K562 (cell line): ENCODE results near the gene RHOF. TPM values are rescaled to one million over a fixed set of nuclear protein-coding genes. Genes with fewer than 3 reads are reported as not detected.

Experiments used
- CBFB ChIP-seq: sonication (generic); formaldehyde crosslinking; IDR thresholded peaks from 2 replicates; pipeline ENCODE4 v1.4.0; 2020; ENCODE audit warnings: mild to moderate bottlenecking, missing genetic modification reagents
- DDX20 ChIP-seq: fragments of 450-650 bp; IDR thresholded peaks from 2 replicates; pipeline ENCODE4 v1.6.1; 2016; ENCODE audit warnings: missing genetic modification characterization, low read depth, mild to moderate bottlenecking, missing compliant biosample characterization, moderate library complexity
- ETV5 ChIP-seq: sonication (generic); formaldehyde crosslinking; IDR thresholded peaks from 2 replicates; pipeline ENCODE4 v1.4.0; 2020; ENCODE audit warnings: low read depth, mild to moderate bottlenecking, missing genetic modification reagents
- HDAC1 ChIP-seq, 2 experiments: fragments of 450-650 bp; IDR thresholded peaks; 2 replicates each; pipeline ENCODE4 v1.6.1; 2016 to 2017; ENCODE audit warnings: inconsistent platforms in 1 of 2, mild to moderate bottlenecking in 1 of 2, moderate library complexity in 1 of 2
- IFI16 ChIP-seq: fragments of 250-450 bp; sonication (Bioruptor Pico); IDR thresholded peaks from 2 replicates; pipeline ENCODE4 v2.1.2; 2022; ENCODE audit warnings: mild to moderate bottlenecking, inconsistent platforms
- KDM2B ChIP-seq: fragments of 250-450 bp; sonication (Bioruptor Pico); IDR thresholded peaks from 2 replicates; pipeline ENCODE4 v1.8.0; 2021; ENCODE audit warnings: mild to moderate bottlenecking, moderate library complexity
- MED1 ChIP-seq: sonication (generic); formaldehyde crosslinking; IDR thresholded peaks from 2 replicates; pipeline ENCODE4 v1.8.1; 2023; ENCODE audit warnings: missing genetic modification reagents, borderline replicate concordance
- MTA1 ChIP-seq: fragments of 450-650 bp; IDR thresholded peaks from 2 replicates; pipeline ENCODE4 v1.6.1; 2017; ENCODE audit warnings: borderline replicate concordance
- NR2C1 ChIP-seq, 2 experiments: fragments of 450-650 bp; IDR thresholded peaks; 2 replicates each; pipeline ENCODE4 v1.6.1; 2017; ENCODE audit warnings: mild to moderate bottlenecking in 2 of 2, antibody characterized with exemption in 1 of 2, inconsistent platforms in 1 of 2, missing compliant biosample characterization in 1 of 2, missing genetic modification characterization in 1 of 2
- SMC3 ChIP-seq: conservative IDR thresholded peaks from 2 replicates; pipeline ENCODE4 v1.6.1; 2011; ENCODE audit warnings: low read depth, low read length, improper control_type of control experiment; ENCODE audit not compliant: insufficient read depth
- ZNF165 ChIP-seq: fragments of 250-450 bp; sonication (Bioruptor Pico); IDR thresholded peaks from 2 replicates; pipeline ENCODE4 v1.4.0; 2020; ENCODE audit warnings: borderline replicate concordance
- ZNF445 ChIP-seq: fragments of 250-450 bp; sonication (Bioruptor Pico); IDR thresholded peaks from 2 replicates; pipeline ENCODE4 v1.4.0; 2020; ENCODE audit warnings: low read depth, mild to moderate bottlenecking, moderate library complexity
- ZNF507 ChIP-seq: conservative IDR thresholded peaks from 2 replicates; pipeline ENCODE4 v1.6.1; 2017; ENCODE audit warnings: missing genetic modification characterization, missing compliant biosample characterization
- ZNF589 ChIP-seq: fragments of 200-800 bp; sonication (Bioruptor generic); IDR thresholded peaks from 2 replicates; pipeline ENCODE4 v1.6.1; 2016; ENCODE audit warnings: low read depth, missing genetic modification characterization, missing compliant biosample characterization
- ZNF707 ChIP-seq: fragments of 250-450 bp; sonication (Bioruptor Pico); conservative IDR thresholded peaks from 2 replicates; pipeline ENCODE4 v1.8.0; 2022; ENCODE audit warnings: inconsistent platforms, mild to moderate bottlenecking, moderate library complexity
- ZNF778 ChIP-seq: fragments of 450-650 bp; formaldehyde crosslinking; IDR thresholded peaks from 2 replicates; pipeline ENCODE4 v1.4.0; 2020; ENCODE audit warnings: mild to moderate bottlenecking, moderate library complexity
- ZSCAN32 ChIP-seq: fragments of 450-650 bp; formaldehyde crosslinking; IDR thresholded peaks from 2 replicates; pipeline ENCODE4 v1.4.0; 2020; ENCODE audit warnings: mild to moderate bottlenecking, moderate library complexity
- polyA plus RNA-seq, 8 experiments: library from polyadenylated mRNA; depleted of rRNA in 4 of 8; stranded (reverse) in 5 of 8; unstranded in 3 of 8; fragments of >200 nt; fragmentation: Nextera tagmentation in 2 of 8; fragmentation: Illumina TruSeq in 1 of 8; extraction: Ambion mirVana in 2 of 8; extraction: Trizol in 1 of 8; gene quantifications; 2 replicates each; pipeline versions ENCODE4 v1.2.1 to v1.2.3, GENCODE V29; 2011 to 2014; ENCODE audit warnings: inconsistent platforms in 1 of 8, missing spikeins in 1 of 8
- total RNA-seq, 7 experiments: library from RNA; depleted of rRNA in 6 of 7; stranded (reverse); fragments of >200 nt in 6 of 7; fragmentation: Illumina TruSeq in 2 of 7; extraction: Trizol in 2 of 7; gene quantifications; 2 replicates each; pipeline versions ENCODE4 v1.2.1 to v1.2.3, GENCODE V29; 2011 to 2021; ENCODE audit warnings: low replicate concordance in 1 of 7
- TF ChIP-seq, protein P1 (sequence below): sonication (generic); formaldehyde crosslinking; IDR thresholded peaks from 2 replicates; pipeline ENCODE4 v1.8.0; 2023; ENCODE audit warnings: missing genetic modification reagents, mild to moderate bottlenecking, borderline replicate concordance
- TF ChIP-seq, protein P2 (sequence below): fragments of 450-650 bp; IDR thresholded peaks from 2 replicates; pipeline ENCODE4 v1.6.1; 2016

The RHOF gene
- total and polyA plus RNA-seq, 9 of the 15 experiments (the other 6 are each of a cell fraction or from before 2014, with no cell fraction given): 0.13 to 10.1 (median 4.0) TPM

DNA sequence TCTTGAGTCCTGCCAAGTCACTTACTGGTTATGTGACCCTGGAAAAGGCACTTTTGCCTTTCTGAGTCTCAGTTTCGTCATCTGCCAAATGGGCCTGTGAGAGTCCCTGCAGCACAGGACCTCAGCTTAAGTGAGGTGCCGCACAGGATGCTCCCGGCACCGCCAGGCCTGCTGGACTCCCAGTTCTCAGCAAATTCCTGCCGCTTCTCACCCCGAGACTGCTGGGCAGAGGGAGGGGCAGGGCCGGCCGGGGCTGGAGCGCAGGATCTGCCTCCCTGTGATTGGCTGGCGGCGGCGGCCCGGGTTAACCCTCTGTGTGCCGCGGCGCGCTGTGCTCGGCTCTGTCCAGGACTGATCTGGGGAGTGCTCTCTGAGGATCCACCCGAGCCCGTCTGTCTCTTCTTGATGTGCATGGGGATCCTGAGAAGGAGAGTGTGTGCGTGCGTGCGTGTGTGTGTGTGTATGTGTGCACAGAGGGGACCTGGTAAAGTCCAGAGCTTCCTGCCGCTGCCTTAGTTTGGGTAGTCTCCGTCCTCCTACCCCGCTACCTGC, 18.9 kb upstream of the RHOF start (continued):
- TF ChIP-seq ZNF778 (no peak), ZNF507 (tag) (no peak), MTA1 (no peak), IFI16 (CRISPR knock-in tag) (no peak), ZNF165 (CRISPR knock-in tag) (no peak), ZNF707 (CRISPR knock-in tag) (no peak), ZNF445 (CRISPR knock-in tag) (no peak), ZSCAN32 (no peak), HDAC1 (IDR thresholded peaks at IDR 0.05) (peak in 1 of 2 experiments; percentile 58; a peak in 2 of 4 replicates), ETV5 (CRISPR knock-in tag) (0 out of 2 replicates have a peak, but pooled peaks have one; percentile 23), SMC3 (no peak), CBFB (CRISPR knock-in tag) (peak; percentile 8; the same call in 1 of the 2 replicates), MED1 (0 out of 2 replicates have a peak, but pooled peaks have one; percentile 45), NR2C1 (IDR thresholded peaks at IDR 0.05) (no peak), NR2C1 (tag; IDR thresholded peaks at IDR 0.05) (no peak), ZNF589 (CRISPR knock-in tag) (no peak), DDX20 (tag) (no peak), KDM2B (CRISPR knock-in tag) (no peak)
- TF ChIP-seq, protein P1, sequence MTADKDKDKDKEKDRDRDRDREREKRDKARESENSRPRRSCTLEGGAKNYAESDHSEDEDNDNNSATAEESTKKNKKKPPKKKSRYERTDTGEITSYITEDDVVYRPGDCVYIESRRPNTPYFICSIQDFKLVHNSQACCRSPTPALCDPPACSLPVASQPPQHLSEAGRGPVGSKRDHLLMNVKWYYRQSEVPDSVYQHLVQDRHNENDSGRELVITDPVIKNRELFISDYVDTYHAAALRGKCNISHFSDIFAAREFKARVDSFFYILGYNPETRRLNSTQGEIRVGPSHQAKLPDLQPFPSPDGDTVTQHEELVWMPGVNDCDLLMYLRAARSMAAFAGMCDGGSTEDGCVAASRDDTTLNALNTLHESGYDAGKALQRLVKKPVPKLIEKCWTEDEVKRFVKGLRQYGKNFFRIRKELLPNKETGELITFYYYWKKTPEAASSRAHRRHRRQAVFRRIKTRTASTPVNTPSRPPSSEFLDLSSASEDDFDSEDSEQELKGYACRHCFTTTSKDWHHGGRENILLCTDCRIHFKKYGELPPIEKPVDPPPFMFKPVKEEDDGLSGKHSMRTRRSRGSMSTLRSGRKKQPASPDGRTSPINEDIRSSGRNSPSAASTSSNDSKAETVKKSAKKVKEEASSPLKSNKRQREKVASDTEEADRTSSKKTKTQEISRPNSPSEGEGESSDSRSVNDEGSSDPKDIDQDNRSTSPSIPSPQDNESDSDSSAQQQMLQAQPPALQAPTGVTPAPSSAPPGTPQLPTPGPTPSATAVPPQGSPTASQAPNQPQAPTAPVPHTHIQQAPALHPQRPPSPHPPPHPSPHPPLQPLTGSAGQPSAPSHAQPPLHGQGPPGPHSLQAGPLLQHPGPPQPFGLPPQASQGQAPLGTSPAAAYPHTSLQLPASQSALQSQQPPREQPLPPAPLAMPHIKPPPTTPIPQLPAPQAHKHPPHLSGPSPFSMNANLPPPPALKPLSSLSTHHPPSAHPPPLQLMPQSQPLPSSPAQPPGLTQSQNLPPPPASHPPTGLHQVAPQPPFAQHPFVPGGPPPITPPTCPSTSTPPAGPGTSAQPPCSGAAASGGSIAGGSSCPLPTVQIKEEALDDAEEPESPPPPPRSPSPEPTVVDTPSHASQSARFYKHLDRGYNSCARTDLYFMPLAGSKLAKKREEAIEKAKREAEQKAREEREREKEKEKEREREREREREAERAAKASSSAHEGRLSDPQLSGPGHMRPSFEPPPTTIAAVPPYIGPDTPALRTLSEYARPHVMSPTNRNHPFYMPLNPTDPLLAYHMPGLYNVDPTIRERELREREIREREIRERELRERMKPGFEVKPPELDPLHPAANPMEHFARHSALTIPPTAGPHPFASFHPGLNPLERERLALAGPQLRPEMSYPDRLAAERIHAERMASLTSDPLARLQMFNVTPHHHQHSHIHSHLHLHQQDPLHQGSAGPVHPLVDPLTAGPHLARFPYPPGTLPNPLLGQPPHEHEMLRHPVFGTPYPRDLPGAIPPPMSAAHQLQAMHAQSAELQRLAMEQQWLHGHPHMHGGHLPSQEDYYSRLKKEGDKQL (CRISPR knock-in tag): no peak
- TF ChIP-seq, protein P2, sequence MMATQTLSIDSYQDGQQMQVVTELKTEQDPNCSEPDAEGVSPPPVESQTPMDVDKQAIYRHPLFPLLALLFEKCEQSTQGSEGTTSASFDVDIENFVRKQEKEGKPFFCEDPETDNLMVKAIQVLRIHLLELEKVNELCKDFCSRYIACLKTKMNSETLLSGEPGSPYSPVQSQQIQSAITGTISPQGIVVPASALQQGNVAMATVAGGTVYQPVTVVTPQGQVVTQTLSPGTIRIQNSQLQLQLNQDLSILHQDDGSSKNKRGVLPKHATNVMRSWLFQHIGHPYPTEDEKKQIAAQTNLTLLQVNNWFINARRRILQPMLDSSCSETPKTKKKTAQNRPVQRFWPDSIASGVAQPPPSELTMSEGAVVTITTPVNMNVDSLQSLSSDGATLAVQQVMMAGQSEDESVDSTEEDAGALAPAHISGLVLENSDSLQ: peak; percentile 55
